Measurements from ENCODE around the gene AARS2.
A peak's percentile ranks its signal among the peaks of the same experiment; 100 is the strongest.

AARS2 gene

DNA sequence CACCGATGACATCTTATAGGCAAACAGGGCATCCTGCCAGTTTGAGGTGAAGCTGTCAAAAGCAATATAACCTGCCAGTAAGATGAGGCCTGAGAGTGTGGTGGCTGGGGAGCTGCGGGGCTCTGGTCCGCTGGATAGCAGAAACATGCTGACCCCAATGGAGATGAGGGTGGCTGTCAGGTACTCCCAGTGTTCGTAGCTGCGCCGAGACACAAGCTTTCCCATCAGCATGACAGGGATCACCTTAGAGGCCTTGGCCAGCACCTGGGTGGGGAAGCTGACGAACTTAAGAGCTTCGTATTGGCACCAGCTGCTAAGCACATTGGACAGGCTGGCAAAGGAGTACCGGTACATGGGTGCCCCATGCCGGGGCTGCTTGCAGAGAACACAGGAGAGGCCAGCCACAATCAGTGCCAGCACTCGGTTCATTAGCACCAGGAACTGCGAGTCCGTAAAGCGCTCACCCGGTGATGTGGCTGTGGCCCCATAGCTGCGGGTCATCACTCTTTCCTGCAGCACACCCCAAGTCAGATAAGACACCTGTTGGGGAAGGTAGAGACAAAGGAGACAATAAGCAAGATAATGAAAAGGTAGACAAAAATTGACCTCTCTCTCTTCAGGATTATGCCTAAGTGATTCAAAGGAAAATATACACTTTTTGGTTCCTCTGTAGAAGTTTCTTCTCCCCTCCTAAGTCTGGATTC lies 57.9 kb downstream of the AARS2 start:
- H3F3A ChIP-seq (ENCODE audit: insufficient read depth, low read length) = peaks cover 33% of the 10 kb centered on the region
- no peaks in the 10 kb centered on the region for H3K9me2 ChIP-seq (ENCODE audit: low read depth, low read length)
- peaks cover 44% of the 10 kb centered on the region for H3K4me1 ChIP-seq (ENCODE audit: insufficient read depth, low read length, severe bottlenecking)
- peak overlapping the region; percentile 95 for H3K4me3 ChIP-seq (ENCODE audit: low read depth, low read length, poor library complexity, severe bottlenecking)
- peaks cover 64% of the 10 kb centered on the region for H3K36me3 ChIP-seq (ENCODE audit: insufficient read depth, low read length)
- H2AFZ ChIP-seq (ENCODE audit: low read length) = no peak overlapping the region
- TF ChIP-seq EZH2 (IDR thresholded peaks at IDR 0.05; ENCODE audit: borderline replicate concordance, low read length) = no peak
- TF ChIP-seq, protein P1, sequence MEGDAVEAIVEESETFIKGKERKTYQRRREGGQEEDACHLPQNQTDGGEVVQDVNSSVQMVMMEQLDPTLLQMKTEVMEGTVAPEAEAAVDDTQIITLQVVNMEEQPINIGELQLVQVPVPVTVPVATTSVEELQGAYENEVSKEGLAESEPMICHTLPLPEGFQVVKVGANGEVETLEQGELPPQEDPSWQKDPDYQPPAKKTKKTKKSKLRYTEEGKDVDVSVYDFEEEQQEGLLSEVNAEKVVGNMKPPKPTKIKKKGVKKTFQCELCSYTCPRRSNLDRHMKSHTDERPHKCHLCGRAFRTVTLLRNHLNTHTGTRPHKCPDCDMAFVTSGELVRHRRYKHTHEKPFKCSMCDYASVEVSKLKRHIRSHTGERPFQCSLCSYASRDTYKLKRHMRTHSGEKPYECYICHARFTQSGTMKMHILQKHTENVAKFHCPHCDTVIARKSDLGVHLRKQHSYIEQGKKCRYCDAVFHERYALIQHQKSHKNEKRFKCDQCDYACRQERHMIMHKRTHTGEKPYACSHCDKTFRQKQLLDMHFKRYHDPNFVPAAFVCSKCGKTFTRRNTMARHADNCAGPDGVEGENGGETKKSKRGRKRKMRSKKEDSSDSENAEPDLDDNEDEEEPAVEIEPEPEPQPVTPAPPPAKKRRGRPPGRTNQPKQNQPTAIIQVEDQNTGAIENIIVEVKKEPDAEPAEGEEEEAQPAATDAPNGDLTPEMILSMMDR (IDR thresholded peaks at IDR 0.05; ENCODE audit: low read length) = no peak
- H3K27ac ChIP-seq (ENCODE audit: low read depth, low read length, poor library complexity, severe bottlenecking) = peak overlapping the region; percentile 71
- H3K4me2 ChIP-seq (ENCODE audit: low read length) = peak overlapping the region; percentile 95
- H3K27me3 ChIP-seq (ENCODE audit: insufficient read depth, low read length) = no peaks in the 10 kb centered on the region
- no peaks in the 10 kb centered on the region for H3K79me2 ChIP-seq (ENCODE audit: insufficient read depth, low read length)
- H3K9me3 ChIP-seq (ENCODE audit: low read length) = no peaks in the 10 kb centered on the region
- H4K20me1 ChIP-seq (ENCODE audit: insufficient read depth, low read length) = no peaks in the 10 kb centered on the region
- no peak overlapping the region; the same call in 1 of the 2 replicates for H3K9ac ChIP-seq (ENCODE audit: low read length)

DNA sequence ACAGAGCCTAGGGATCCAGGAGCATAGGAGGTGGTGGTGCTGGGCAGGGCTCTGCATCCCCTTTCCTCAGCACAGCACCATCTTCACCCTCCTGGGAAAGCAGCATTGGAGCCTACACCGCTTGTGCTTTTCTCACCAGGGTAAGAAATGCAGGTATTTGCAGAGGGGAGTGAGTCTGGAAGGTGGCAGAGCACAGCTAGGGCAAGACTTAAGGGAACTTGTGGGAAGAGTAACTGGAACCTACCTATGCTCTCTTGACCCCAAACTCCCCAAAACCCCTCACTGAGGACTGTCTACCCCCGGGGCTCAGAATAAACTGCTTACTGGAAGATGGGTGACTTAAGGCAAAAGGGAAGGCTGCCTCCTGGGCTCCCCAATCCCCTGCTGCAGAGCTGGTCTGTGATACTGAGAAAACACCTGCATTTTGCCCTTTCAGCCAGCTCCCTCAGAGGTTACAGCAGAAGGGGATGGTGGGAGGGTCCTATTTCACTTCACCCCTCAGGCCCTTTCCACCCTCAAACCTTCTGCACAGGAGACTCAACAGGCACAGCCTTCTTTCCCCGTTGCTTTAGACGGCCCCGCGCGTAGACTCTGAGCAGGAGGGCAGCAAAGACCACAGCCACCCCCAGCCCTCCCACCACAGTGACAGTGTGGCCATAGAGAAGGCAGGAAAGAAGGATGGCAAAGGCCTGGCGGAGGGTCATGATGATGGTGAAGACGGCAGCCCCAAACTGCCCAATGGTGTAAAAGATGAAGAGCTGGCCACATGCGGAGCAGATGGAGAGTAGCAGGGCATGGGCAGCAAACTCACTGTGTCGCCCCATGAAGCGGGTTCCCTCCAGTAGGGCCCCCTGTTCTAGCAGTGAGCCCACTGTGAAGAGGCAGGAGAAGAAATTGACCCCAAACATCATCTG lies 58.7 kb downstream of the AARS2 start:
- peak overlapping the region; percentile 95; the same call in 1 of the 2 replicates for H3K4me2 ChIP-seq (ENCODE audit: low read length)
- H3K4me3 ChIP-seq (ENCODE audit: low read depth, low read length, poor library complexity, severe bottlenecking) = no peak overlapping the region
- peaks cover 33% of the 10 kb centered on the region for H3F3A ChIP-seq (ENCODE audit: insufficient read depth, low read length)
- H3K4me1 ChIP-seq (ENCODE audit: insufficient read depth, low read length, severe bottlenecking) = peaks cover 43% of the 10 kb centered on the region
- H3K27ac ChIP-seq (ENCODE audit: low read depth, low read length, poor library complexity, severe bottlenecking) = peak overlapping the region; percentile 71
- H3K9ac ChIP-seq (ENCODE audit: low read length) = no peak overlapping the region
- no peaks in the 10 kb centered on the region for H4K20me1 ChIP-seq (ENCODE audit: insufficient read depth, low read length)
- H3K36me3 ChIP-seq (ENCODE audit: insufficient read depth, low read length) = peaks cover 64% of the 10 kb centered on the region
- H3K27me3 ChIP-seq (ENCODE audit: insufficient read depth, low read length) = no peaks in the 10 kb centered on the region
- H3K9me2 ChIP-seq (ENCODE audit: low read depth, low read length) = no peaks in the 10 kb centered on the region
- no peak overlapping the region for H2AFZ ChIP-seq (ENCODE audit: low read length)
- H3K9me3 ChIP-seq (ENCODE audit: low read length) = no peaks in the 10 kb centered on the region
- no peaks in the 10 kb centered on the region for H3K79me2 ChIP-seq (ENCODE audit: insufficient read depth, low read length)
- TF ChIP-seq EZH2 (IDR thresholded peaks at IDR 0.05; ENCODE audit: borderline replicate concordance, low read length) = no peak
- TF ChIP-seq, protein P1 (IDR thresholded peaks at IDR 0.05; ENCODE audit: low read length) = no peak

DNA sequence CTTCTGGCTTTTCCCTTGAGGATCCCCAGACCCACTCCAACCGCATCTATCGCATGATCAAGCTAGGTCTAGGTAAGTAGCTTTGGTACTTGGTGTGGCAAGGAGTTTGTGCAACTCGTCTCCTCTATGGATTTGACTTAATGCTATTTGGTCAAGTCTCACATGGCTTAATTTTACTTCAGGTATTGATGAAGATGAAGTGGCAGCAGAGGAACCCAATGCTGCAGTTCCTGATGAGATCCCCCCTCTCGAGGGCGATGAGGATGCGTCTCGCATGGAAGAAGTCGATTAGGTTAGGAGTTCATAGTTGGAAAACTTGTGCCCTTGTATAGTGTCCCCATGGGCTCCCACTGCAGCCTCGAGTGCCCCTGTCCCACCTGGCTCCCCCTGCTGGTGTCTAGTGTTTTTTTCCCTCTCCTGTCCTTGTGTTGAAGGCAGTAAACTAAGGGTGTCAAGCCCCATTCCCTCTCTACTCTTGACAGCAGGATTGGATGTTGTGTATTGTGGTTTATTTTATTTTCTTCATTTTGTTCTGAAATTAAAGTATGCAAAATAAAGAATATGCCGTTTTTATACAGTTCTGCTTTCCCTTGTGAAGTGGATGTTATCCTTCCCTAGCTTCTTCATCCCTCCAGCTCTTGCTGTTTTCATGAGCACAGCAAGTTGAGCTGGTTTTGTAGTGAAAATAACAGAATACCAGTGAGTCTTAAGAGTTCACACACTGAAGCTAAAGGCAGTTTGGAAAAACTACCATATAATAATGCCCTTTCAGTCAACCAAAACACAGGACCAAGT lies 59.6 kb downstream of the AARS2 start:
- Histone ChIP-seq H3K27ac (ENCODE audit: low read depth, low read length, poor library complexity, severe bottlenecking) (no peak overlapping the region), H3K36me3 (ENCODE audit: insufficient read depth, low read length) (peaks cover 68% of the 10 kb centered on the region), H3K27me3 (ENCODE audit: insufficient read depth, low read length) (no peaks in the 10 kb centered on the region), H3F3A (ENCODE audit: insufficient read depth, low read length) (peaks cover 33% of the 10 kb centered on the region), H3K4me1 (ENCODE audit: insufficient read depth, low read length, severe bottlenecking) (peaks cover 47% of the 10 kb centered on the region), H3K9me3 (ENCODE audit: low read length) (no peaks in the 10 kb centered on the region), H3K79me2 (ENCODE audit: insufficient read depth, low read length) (peaks cover 6% of the 10 kb centered on the region), H4K20me1 (ENCODE audit: insufficient read depth, low read length) (no peaks in the 10 kb centered on the region), H3K9me2 (ENCODE audit: low read depth, low read length) (no peaks in the 10 kb centered on the region), H2AFZ (ENCODE audit: low read length) (no peak overlapping the region), H3K4me3 (ENCODE audit: low read depth, low read length, poor library complexity, severe bottlenecking) (no peak overlapping the region), H3K9ac (ENCODE audit: low read length) (no peak overlapping the region), H3K4me2 (ENCODE audit: low read length) (no peak overlapping the region; the same call in 1 of the 2 replicates)
- no peak for TF ChIP-seq EZH2 (IDR thresholded peaks at IDR 0.05; ENCODE audit: borderline replicate concordance, low read length)
- TF ChIP-seq, protein P1 (IDR thresholded peaks at IDR 0.05; ENCODE audit: low read length) = peak; percentile 63

Data from OCI-LY1 (cell line).